Activated CD4-positive, CD25-positive, alpha-beta regulatory T cell treated with anti-CD3 and anti-CD28 coated beads, Interleukin-2, amount 50 U/mL, for 72 hours (primary cell): ENCODE measurements around the gene CDKL5.

ENCODE experiments used
- DNase-seq: peaks from one replicate; pipeline ENCODE4 v3.0.0; 2021

CDKL5 gene

GRCh38 chrX:18702362-18703195, 277.2 kb downstream of the CDKL5 start:
- no peak for DNase-seq
